Cardiac muscle cell (in vitro differentiated cells and primary cell): ENCODE results near the gene MTOR. TPM values are rescaled to one million over a fixed set of nuclear protein-coding genes. Genes with fewer than 3 reads are reported as not detected.

Experiments
- DNase-seq, 2 donors: peaks; one replicate each; pipeline versions ENCODE4 v3.0.0 to v3.0.0-alpha.2; 2010 to 2017; ENCODE audit warnings: low read depth in 1 of 2, low spot score in 1 of 2
- H3K27ac ChIP-seq: fragments of 200-600 bp; sonication (generic); 2 replicates; pipeline ENCODE4 v1.5.1; 2016
- H3K27me3 ChIP-seq: fragments of 200-600 bp; sonication (generic); 2 replicates; pipeline ENCODE4 v1.6.0; 2016; ENCODE audit warnings: control low read depth
- H3K36me3 ChIP-seq: fragments of 200-600 bp; sonication (generic); 2 replicates; pipeline ENCODE4 v1.5.1; 2016; ENCODE audit warnings: control low read depth
- H3K4me1 ChIP-seq: fragments of 200-600 bp; sonication (generic); 2 replicates; pipeline ENCODE4 v1.8.1; 2017; ENCODE audit warnings: low read depth, mild to moderate bottlenecking, mixed run types
- H3K4me3 ChIP-seq: fragments of 200-600 bp; sonication (generic); 2 replicates; pipeline ENCODE4 v1.5.1; 2016; ENCODE audit warnings: mild to moderate bottlenecking
- H3K9me3 ChIP-seq: fragments of 200-600 bp; sonication (generic); 2 replicates; pipeline ENCODE4 v1.5.1; 2017; ENCODE audit warnings: low read depth, mild to moderate bottlenecking, control low read depth
- polyA plus RNA-seq: library from polyadenylated mRNA; unstranded; fragments of >200 nt; fragmentation: Nextera tagmentation; extraction: Ambion mirVana; gene quantifications from 2 replicates; pipeline ENCODE4 v1.2.1, GENCODE V29; 2016
- total RNA-seq: library from RNA; depleted of rRNA; stranded (reverse); fragments of >200 nt; gene quantifications from 2 replicates; pipeline ENCODE4 v1.2.3, GENCODE V29; 2016
- TF ChIP-seq, protein P1 (sequence below): IDR thresholded peaks from 2 replicates; pipeline ENCODE4 v1.5.1; 2012; ENCODE audit warnings: low read depth, mild to moderate bottlenecking, low read length

Gene MTOR
- total and polyA plus RNA-seq, 2 experiments from 2014 or later: 21.5 to 45.7 TPM

DNA sequence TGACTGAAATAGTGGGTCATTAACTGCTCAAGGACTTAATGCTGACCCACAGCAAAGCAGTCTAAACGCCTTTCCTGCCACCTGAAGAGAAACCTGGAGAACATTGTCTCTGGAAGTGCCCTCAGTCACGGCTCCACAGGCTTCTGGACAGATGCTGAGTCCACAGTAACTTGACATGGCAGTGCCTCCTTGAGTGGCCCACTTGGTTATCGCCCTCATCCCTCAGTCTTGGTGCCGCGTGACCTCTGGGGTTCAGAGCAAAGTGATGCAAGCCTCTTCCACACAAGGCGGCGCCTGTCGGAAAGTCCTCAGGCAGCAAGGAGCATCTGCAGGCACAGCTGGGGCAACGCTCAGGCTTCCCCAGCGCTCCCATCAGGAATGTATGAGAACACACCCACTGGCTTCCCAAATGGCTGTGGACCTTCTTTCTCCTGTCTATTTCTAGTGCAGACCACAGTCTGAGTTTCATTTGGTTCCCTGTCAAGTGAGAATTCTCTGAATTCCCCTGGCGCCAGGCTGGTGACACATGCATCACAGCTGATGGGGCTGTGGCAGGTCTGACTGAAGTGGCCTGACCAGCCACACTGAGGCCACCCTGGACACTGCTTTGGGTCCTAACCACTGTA lies 86.2 kb downstream of the MTOR start:
- DNase-seq: peak in 1 of 2 donors; percentile 65
- H3K27me3 ChIP-seq: no peaks in the 10 kb centered on the region
- no peaks in the 10 kb centered on the region for H3K36me3 ChIP-seq
- H3K27ac ChIP-seq: peak overlapping the region; percentile 64
- no peaks in the 10 kb centered on the region for H3K9me3 ChIP-seq
- H3K4me1 ChIP-seq: peaks cover 55% of the 10 kb centered on the region
- H3K4me3 ChIP-seq: no peak overlapping the region
- TF ChIP-seq, protein P1, sequence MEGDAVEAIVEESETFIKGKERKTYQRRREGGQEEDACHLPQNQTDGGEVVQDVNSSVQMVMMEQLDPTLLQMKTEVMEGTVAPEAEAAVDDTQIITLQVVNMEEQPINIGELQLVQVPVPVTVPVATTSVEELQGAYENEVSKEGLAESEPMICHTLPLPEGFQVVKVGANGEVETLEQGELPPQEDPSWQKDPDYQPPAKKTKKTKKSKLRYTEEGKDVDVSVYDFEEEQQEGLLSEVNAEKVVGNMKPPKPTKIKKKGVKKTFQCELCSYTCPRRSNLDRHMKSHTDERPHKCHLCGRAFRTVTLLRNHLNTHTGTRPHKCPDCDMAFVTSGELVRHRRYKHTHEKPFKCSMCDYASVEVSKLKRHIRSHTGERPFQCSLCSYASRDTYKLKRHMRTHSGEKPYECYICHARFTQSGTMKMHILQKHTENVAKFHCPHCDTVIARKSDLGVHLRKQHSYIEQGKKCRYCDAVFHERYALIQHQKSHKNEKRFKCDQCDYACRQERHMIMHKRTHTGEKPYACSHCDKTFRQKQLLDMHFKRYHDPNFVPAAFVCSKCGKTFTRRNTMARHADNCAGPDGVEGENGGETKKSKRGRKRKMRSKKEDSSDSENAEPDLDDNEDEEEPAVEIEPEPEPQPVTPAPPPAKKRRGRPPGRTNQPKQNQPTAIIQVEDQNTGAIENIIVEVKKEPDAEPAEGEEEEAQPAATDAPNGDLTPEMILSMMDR: no peak

DNA sequence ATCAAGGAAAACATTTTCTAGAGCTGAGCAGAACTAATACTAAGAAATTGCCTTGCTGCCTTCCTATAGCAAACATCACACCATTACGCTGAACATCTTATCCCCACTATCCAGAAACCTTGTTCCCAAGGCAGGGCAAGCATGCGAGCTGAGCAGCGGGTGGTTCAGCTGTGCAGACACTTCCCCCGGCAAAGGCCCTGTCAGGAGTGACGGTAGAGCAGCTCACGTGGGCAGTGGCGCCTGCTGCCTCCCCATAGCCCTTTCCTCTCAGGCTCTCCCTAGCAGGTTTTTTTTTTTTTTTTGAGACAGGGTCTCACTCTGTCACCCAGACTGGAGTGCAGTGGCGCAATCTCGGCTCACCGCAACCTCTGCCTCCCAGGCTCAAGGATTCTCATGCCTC lies 86.9 kb downstream of the MTOR start:
- Histone ChIP-seq H3K27ac (peak overlapping the region; percentile 64), H3K9me3 (no peaks in the 10 kb centered on the region), H3K27me3 (no peaks in the 10 kb centered on the region), H3K36me3 (no peaks in the 10 kb centered on the region), H3K4me1 (peaks cover 55% of the 10 kb centered on the region), H3K4me3 (no peak overlapping the region)
- no peak for DNase-seq
- TF ChIP-seq, protein P1: no peak

- no peak overlapping the region for H3K27ac ChIP-seq
- TF ChIP-seq, protein P1: no peak
- DNase-seq: no peak
- H3K4me1 ChIP-seq: peaks cover 44% of the 10 kb centered on the region
- H3K4me3 ChIP-seq: no peak overlapping the region
- H3K27me3 ChIP-seq: no peaks in the 10 kb centered on the region
- no peaks in the 10 kb centered on the region for H3K36me3 ChIP-seq
- no peaks in the 10 kb centered on the region for H3K9me3 ChIP-seq
These were observed 87.9 kb downstream of the MTOR start for GRCh38 chr1:11174261-11174942.

DNA sequence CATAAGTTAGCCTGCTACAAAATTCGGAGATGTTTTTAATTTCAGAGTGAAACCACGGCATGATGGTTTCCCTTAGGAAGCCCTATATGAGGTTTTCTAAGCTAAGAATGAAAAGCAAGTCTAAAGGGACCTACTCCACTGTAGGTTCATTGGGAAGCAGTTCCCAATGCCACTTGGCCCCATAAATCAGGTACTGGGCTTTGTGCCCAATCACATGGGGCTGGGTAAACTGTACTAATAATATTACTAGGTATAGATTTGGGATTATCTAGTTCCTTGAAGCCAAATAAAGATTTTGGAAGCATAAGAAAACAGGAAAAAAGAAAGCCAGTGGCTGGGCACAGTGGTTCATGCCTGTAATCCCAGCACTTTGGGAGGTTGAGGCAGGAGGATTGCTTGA lies 92.2 kb downstream of the MTOR start:
- H3K4me1 ChIP-seq: peaks cover under 1% of the 10 kb centered on the region
- no peaks in the 10 kb centered on the region for H3K27me3 ChIP-seq
- no peak overlapping the region for H3K27ac ChIP-seq
- H3K36me3 ChIP-seq: peaks cover 2% of the 10 kb centered on the region
- no peak for DNase-seq
- TF ChIP-seq, protein P1: no peak
- H3K4me3 ChIP-seq: no peak overlapping the region
- no peaks in the 10 kb centered on the region for H3K9me3 ChIP-seq

GRCh38 chr1:11169202-11169601 lies 93.1 kb downstream of the MTOR start:
- Histone ChIP-seq H3K9me3 (no peaks in the 10 kb centered on the region), H3K27me3 (no peaks in the 10 kb centered on the region), H3K4me3 (no peak overlapping the region), H3K27ac (no peak overlapping the region), H3K4me1 (no peaks in the 10 kb centered on the region), H3K36me3 (peaks cover 2% of the 10 kb centered on the region)
- no peak for DNase-seq
- TF ChIP-seq, protein P1: no peak
